ENCODE results near the gene PPBP.

GRCh38 chr4:73970011-73970410 is 18.0 kb downstream of the PPBP start:
- no peak for TF ChIP-seq POLR2A (IDR thresholded peaks at IDR 0.05; ENCODE audit: extremely low read depth, insufficient read length)
- no peak for TF ChIP-seq CTCF (IDR thresholded peaks at IDR 0.05; ENCODE audit: low read depth, low read length)

Measured in NB4 (cell line).